ENCODE results near the gene ETS1. TPM values are rescaled to one million over a fixed set of nuclear protein-coding genes. Genes with fewer than 3 reads are reported as not detected.

The ETS1 gene
- polyA plus RNA-seq, 4 donors = 5.1 to 31.5 (median 20.9) TPM

DNA sequence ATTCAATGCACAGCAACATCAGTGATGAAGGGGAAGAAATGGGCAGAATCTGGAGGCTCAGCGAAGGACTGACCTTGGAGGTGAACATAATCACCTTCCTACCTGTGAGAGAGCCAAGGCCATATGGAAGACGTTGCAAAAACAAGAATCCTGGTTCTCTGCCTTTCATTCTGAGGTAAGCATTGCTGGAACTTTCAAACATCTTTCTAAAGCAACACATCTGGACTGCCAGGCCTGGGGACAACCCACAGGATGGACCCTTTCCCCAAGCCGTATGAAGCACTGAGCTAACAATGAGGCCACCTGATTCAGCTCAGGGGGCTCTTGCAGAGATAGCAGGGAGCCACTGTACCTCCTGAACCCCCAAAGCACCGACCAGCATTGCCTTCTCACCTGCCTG, 70.5 kb downstream of the ETS1 start:
- Histone ChIP-seq H3K4me1 (ENCODE audit: control insufficient read depth in 3 of 3, insufficient read depth in 2 of 3, low read depth in 1 of 3, low read length in 2 of 3) (peaks cover 0 to 17% (median 5%) of the 10 kb centered on the region in 3 donors), H3K27me3 (ENCODE audit: control insufficient read depth in 3 of 3, insufficient read depth in 3 of 3, low read length in 3 of 3) (peaks cover 0 to 8% (median 0%) of the 10 kb centered on the region in 3 donors), H3K27ac (ENCODE audit: low read depth in 1 of 3, low read length in 2 of 3) (peak overlapping the region; percentile 4 to 51 (median 15)), H3K9me3 (ENCODE audit: control insufficient read depth in 2 of 2, insufficient read depth in 1 of 2, low read depth in 1 of 2, low read length in 1 of 2) (no peaks in the 10 kb centered on the region), H3K36me3 (ENCODE audit: control insufficient read depth in 3 of 3, insufficient read depth in 2 of 3, low read depth in 1 of 3, low read length in 3 of 3) (peaks cover 0 to 6% (median 6%) of the 10 kb centered on the region in 3 donors), H3K4me3 (ENCODE audit: low read depth in 1 of 3, low read length in 3 of 3) (peak overlapping the region in 2 of 3 donors; percentile 19 to 30)
- no peak for DNase-seq
- no peak for FAIRE-seq
- 53 to 68% (median 67%) methylated on average over 4 of the region's 4 CpGs for WGBS, 3 donors

DNA sequence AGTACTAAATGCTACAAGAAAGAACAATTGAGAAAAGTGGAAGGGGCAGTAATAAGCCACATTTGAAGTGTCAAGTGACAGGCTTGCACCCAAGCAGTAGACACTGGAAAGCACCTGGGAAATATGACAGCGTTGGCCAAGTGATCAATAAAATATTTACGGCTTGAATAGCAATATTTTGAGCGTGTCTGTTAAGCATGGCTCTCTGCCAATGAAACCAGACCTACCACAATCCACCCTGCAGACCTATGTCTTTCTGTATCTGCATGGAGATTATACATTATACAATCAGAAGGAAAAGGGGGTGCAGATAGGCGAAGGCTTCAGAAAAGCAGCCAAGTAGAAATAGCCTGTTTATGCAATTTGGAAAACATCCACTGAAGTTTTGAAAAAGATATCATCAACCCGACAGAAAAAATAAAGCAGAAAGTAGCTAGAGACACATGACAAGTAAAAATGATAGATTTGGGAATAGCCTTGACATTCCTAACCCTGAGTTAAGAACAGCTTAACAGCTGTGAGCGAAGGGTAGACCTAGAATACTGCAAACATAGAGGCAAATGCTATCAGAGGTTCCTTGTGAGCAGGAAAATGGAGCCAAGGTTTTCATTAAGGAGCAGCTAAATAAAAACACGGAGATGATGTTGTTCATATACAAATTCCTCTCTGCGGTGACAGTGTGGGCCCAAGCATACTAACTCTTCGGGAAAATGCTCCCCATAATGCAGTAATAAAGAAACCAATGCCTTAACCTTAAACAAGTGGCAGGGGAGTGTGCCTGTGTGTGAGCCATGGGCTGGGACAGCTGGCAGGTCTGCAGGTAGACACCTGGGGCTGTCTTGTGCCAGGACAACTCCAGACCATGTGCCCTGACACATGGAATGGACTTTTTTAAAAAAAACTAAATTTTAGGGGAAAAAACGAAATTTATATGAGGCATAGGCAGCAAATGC, 71.3 kb downstream of the ETS1 start:
- Histone ChIP-seq H3K9me3 (ENCODE audit: control insufficient read depth in 2 of 2, insufficient read depth in 1 of 2, low read depth in 1 of 2, low read length in 1 of 2) (no peaks in the 10 kb centered on the region), H3K4me1 (ENCODE audit: control insufficient read depth in 3 of 3, insufficient read depth in 2 of 3, low read depth in 1 of 3, low read length in 2 of 3) (peaks cover 0 to 11% (median 10%) of the 10 kb centered on the region in 3 donors), H3K4me3 (ENCODE audit: low read depth in 1 of 3, low read length in 3 of 3) (peak overlapping the region in 1 of 3 donors; percentile 30), H3K27ac (ENCODE audit: low read depth in 1 of 3, low read length in 2 of 3) (peak overlapping the region in 2 of 3 donors; percentile 51 to 54), H3K27me3 (ENCODE audit: control insufficient read depth in 3 of 3, insufficient read depth in 3 of 3, low read length in 3 of 3) (peaks cover 0 to under 1% (median 0%) of the 10 kb centered on the region in 3 donors), H3K36me3 (ENCODE audit: control insufficient read depth in 3 of 3, insufficient read depth in 2 of 3, low read depth in 1 of 3, low read length in 3 of 3) (peaks cover 0 to 6% (median 6%) of the 10 kb centered on the region in 3 donors)
- WGBS, 3 donors = 27 to 32% (median 27%) methylated on average over 10 of the region's 10 CpGs
- DNase-seq (no peak), FAIRE-seq (no peak)

DNA sequence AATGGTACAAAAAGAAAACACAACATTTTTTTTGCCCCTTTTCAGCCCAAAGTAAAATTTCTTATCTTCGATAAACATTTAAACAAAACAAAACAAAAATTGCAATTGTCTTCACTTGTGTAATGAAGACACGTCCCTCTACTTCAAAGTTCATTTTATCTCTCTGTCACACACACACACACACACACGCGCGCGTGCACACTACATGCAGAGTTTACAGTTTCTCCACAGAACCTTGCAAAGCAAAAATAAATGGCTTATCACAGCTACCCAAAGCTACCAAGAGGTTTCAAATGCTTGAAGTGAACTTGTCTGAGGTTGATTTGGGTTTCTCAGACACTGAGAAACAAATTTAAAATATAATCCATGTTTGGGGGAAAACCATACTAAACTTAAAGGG, 72.3 kb downstream of the ETS1 start:
- Histone ChIP-seq H3K27ac (ENCODE audit: low read depth in 1 of 3, low read length in 2 of 3) (peak overlapping the region in 1 of 3 donors; percentile 72), H3K36me3 (ENCODE audit: control insufficient read depth in 3 of 3, insufficient read depth in 2 of 3, low read depth in 1 of 3, low read length in 3 of 3) (peaks cover 0 to 6% (median 6%) of the 10 kb centered on the region in 3 donors), H3K4me1 (ENCODE audit: control insufficient read depth in 3 of 3, insufficient read depth in 2 of 3, low read depth in 1 of 3, low read length in 2 of 3) (peaks cover 0 to 21% (median 7%) of the 10 kb centered on the region in 3 donors), H3K27me3 (ENCODE audit: control insufficient read depth in 3 of 3, insufficient read depth in 3 of 3, low read length in 3 of 3) (no peaks in the 10 kb centered on the region), H3K4me3 (ENCODE audit: low read depth in 1 of 3, low read length in 3 of 3) (no peak overlapping the region), H3K9me3 (ENCODE audit: control insufficient read depth in 2 of 2, insufficient read depth in 1 of 2, low read depth in 1 of 2, low read length in 1 of 2) (no peaks in the 10 kb centered on the region)
- DNase-seq (no peak), FAIRE-seq (no peak)
- WGBS, 3 donors = 47 to 65% (median 57%) methylated on average over 6 of the region's 6 CpGs

DNA sequence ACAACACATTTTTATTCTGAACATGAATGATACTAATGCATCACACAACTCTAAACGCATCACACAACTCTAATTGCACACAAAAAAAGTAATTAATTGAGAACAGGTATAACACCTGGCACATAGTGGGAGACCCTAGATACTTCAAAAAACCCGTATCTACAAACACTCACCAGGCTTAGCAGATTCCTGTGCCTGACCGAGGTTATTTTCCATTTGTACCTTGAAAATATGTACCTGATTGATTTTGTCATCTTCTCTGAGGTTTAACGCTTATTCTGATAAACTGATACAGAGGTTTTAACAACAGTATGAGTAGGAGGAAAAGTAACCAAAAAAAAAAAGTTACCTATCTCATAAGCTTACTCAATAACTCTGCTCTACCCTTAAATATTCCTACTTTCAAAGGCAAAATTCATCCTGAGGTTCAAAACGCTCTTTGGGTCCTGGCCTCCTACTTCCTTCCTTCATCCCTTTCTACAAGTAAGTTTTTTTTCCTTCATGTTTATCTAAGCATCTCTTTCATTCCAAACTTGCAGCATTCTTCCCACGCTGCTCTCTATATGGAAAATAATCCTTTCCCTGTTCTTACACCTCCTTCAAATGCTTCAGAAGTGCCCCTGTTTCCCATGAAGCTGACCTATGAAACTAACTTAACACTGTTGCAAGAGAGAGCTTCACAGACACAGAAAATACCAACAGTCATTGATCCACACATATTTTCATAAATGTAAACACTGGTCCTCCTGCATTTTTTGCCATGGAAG, 73.3 kb downstream of the ETS1 start:
- Histone ChIP-seq H3K4me1 (ENCODE audit: control insufficient read depth in 3 of 3, insufficient read depth in 2 of 3, low read depth in 1 of 3, low read length in 2 of 3) (peaks cover 0 to 26% (median 9%) of the 10 kb centered on the region in 3 donors), H3K27ac (ENCODE audit: low read depth in 1 of 3, low read length in 2 of 3) (peak overlapping the region in 1 of 3 donors; percentile 62), H3K9me3 (ENCODE audit: control insufficient read depth in 2 of 2, insufficient read depth in 1 of 2, low read depth in 1 of 2, low read length in 1 of 2) (no peaks in the 10 kb centered on the region), H3K4me3 (ENCODE audit: low read depth in 1 of 3, low read length in 3 of 3) (no peak overlapping the region), H3K36me3 (ENCODE audit: control insufficient read depth in 3 of 3, insufficient read depth in 2 of 3, low read depth in 1 of 3, low read length in 3 of 3) (peaks cover 0 to 6% (median 6%) of the 10 kb centered on the region in 3 donors), H3K27me3 (ENCODE audit: control insufficient read depth in 3 of 3, insufficient read depth in 3 of 3, low read length in 3 of 3) (no peaks in the 10 kb centered on the region)
- DNase-seq (no peak), FAIRE-seq (no peak)
- 67 to 83% (median 68%) methylated on average over 6 of the region's 6 CpGs for WGBS, 3 donors

DNA sequence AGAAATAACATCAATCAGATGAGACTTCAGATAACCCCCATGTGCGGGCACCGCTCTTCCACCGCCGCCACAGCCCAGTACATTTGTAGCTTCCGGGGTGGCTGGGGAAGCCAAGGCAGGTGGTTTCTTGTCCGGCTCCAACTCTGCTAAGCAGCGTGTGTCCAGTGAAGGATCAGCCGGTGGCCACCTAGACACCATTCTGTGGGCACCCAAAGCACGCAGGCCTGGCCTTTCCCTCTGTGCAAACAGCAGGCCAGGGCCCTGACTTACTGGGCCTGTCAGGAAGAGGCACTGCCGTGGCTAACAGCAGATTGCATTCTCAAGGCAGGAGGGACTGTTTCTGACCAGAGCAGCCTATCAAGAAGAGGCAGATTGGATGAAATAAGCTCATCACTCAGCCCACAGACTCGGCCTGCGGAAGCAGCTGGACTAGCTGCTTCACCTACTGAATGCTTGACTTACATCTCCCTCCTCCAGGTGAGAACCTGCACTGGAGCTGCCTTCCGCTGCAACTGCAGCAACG, 74.8 kb downstream of the ETS1 start:
- Histone ChIP-seq H3K27me3 (ENCODE audit: control insufficient read depth in 3 of 3, insufficient read depth in 3 of 3, low read length in 3 of 3) (no peaks in the 10 kb centered on the region), H3K4me3 (ENCODE audit: low read depth in 1 of 3, low read length in 3 of 3) (peak overlapping the region in 1 of 3 donors; percentile 13), H3K9me3 (ENCODE audit: control insufficient read depth in 2 of 2, insufficient read depth in 1 of 2, low read depth in 1 of 2, low read length in 1 of 2) (no peaks in the 10 kb centered on the region), H3K27ac (ENCODE audit: low read depth in 1 of 3, low read length in 2 of 3) (peak overlapping the region in 2 of 3 donors; percentile 8 to 15), H3K4me1 (ENCODE audit: control insufficient read depth in 3 of 3, insufficient read depth in 2 of 3, low read depth in 1 of 3, low read length in 2 of 3) (peaks cover 0 to 28% (median 20%) of the 10 kb centered on the region in 3 donors), H3K36me3 (ENCODE audit: control insufficient read depth in 3 of 3, insufficient read depth in 2 of 3, low read depth in 1 of 3, low read length in 3 of 3) (peaks cover 0 to 6% (median 6%) of the 10 kb centered on the region in 3 donors)
- 64 to 80% (median 76%) methylated on average over 14 of the region's 14 CpGs for WGBS, 3 donors
- DNase-seq = no peak
- FAIRE-seq = no peak

DNA sequence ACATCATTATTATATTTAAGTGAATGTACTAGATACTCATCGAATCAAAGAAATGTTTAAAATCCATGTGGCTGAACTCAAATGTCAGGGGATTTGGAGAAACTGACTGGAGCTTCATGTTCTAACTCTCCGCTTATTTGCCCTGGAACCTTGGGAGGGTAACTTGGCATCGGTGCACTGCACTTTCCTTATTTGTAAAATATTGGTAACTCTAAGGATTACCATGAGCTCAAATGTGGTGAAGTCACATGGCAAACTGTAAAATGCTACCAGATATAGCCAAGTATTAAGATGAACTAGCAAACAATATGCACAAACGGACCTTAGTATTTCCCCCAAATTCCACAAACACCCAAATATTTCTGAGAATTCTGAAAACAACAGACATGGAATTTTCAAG, 75.6 kb downstream of the ETS1 start:
- 57 to 79% (median 63%) methylated on average over 4 of the region's 4 CpGs for WGBS, 3 donors
- FAIRE-seq (no peak), DNase-seq (no peak)
- no peak overlapping the region for H3K27ac ChIP-seq (ENCODE audit: low read depth in 1 of 3, low read length in 2 of 3)
- H3K36me3 ChIP-seq (ENCODE audit: control insufficient read depth in 3 of 3, insufficient read depth in 2 of 3, low read depth in 1 of 3, low read length in 3 of 3) = peaks cover 0 to 6% (median 6%) of the 10 kb centered on the region in 3 donors
- H3K4me3 ChIP-seq (ENCODE audit: low read depth in 1 of 3, low read length in 3 of 3) = no peak overlapping the region
- no peaks in the 10 kb centered on the region for H3K9me3 ChIP-seq (ENCODE audit: control insufficient read depth in 2 of 2, insufficient read depth in 1 of 2, low read depth in 1 of 2, low read length in 1 of 2)
- H3K27me3 ChIP-seq (ENCODE audit: control insufficient read depth in 3 of 3, insufficient read depth in 3 of 3, low read length in 3 of 3) = no peaks in the 10 kb centered on the region
- H3K4me1 ChIP-seq (ENCODE audit: control insufficient read depth in 3 of 3, insufficient read depth in 2 of 3, low read depth in 1 of 3, low read length in 2 of 3) = peaks cover 0 to 29% (median 28%) of the 10 kb centered on the region in 3 donors

DNA sequence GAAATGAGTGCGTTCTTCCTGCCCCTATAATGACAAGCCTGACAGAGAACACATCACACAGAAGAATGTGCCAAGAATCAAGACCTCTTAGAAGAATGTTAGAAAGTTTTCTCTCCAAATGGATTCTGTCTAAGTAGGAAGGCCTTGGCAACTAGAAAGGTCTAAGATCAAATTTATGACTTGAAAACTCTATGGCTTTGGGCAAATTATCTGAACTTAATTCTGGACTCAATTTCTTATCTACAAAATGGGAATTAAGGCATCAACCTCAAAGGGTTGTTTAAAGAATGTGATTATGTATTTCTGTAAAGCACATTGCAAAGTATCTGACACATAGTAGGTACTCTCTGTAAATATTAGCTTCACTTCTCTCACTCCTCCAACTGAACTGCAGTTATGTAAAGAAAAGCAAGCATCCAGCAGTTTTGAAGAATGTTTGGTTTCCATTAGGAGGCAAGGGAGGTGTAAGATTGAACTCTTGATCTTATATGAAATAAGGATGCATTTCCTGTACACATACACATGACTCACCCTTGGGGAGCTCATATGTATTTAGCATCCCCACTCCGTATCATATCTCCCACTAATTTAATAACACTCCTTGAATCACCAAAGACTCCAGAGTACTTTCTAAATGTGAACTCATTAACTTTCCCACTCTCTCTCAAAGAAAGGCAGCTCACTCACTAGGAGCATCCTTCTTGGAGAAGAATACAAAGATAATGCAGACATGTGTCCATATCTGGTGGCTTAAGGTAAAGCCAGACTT, 77.6 kb downstream of the ETS1 start:
- peaks cover 0 to 33% (median 32%) of the 10 kb centered on the region in 3 donors for H3K4me1 ChIP-seq (ENCODE audit: control insufficient read depth in 3 of 3, insufficient read depth in 2 of 3, low read depth in 1 of 3, low read length in 2 of 3)
- H3K36me3 ChIP-seq (ENCODE audit: control insufficient read depth in 3 of 3, insufficient read depth in 2 of 3, low read depth in 1 of 3, low read length in 3 of 3) = peaks cover 0 to 16% (median 6%) of the 10 kb centered on the region in 3 donors
- FAIRE-seq = no peak
- no peak for DNase-seq
- H3K9me3 ChIP-seq (ENCODE audit: control insufficient read depth in 2 of 2, insufficient read depth in 1 of 2, low read depth in 1 of 2, low read length in 1 of 2) = no peaks in the 10 kb centered on the region
- H3K27ac ChIP-seq (ENCODE audit: low read depth in 1 of 3, low read length in 2 of 3) = peak overlapping the region in 1 of 3 donors; percentile 73
- 46 to 56% (median 51%) methylated on average over 2 of the region's 2 CpGs for WGBS, 3 donors
- no peaks in the 10 kb centered on the region for H3K27me3 ChIP-seq (ENCODE audit: control insufficient read depth in 3 of 3, insufficient read depth in 3 of 3, low read length in 3 of 3)
- H3K4me3 ChIP-seq (ENCODE audit: low read depth in 1 of 3, low read length in 3 of 3) = no peak overlapping the region

Measured in small intestine (tissue), 7 donors.